GM21737 (cell line): ENCODE measurements around the gene TECTA.

ENCODE experiments used
- ATAC-seq: cut with Tn5 transposase; IDR thresholded peaks from one replicate; pipeline ENCODE4 v1.9.1; 2021; ENCODE audit warnings: mild to moderate bottlenecking, moderate library complexity; ENCODE audit not compliant: unreplicated experiment

TECTA gene

GRCh38 chr11:121129362-121130340 lies 28.6 kb downstream of the TECTA start:
- no peak for ATAC-seq

GRCh38 chr11:121131656-121132055 lies 30.6 kb downstream of the TECTA start:
- ATAC-seq = no peak

GRCh38 chr11:121132211-121132976 lies 31.4 kb downstream of the TECTA start:
- ATAC-seq = no peak

- ATAC-seq = no peak
Observed at GRCh38 chr11:121134741-121135312, 33.8 kb downstream of the TECTA start.

- no peak for ATAC-seq
Observed at GRCh38 chr11:121137005-121137404, 36.0 kb downstream of the TECTA start.

DNA sequence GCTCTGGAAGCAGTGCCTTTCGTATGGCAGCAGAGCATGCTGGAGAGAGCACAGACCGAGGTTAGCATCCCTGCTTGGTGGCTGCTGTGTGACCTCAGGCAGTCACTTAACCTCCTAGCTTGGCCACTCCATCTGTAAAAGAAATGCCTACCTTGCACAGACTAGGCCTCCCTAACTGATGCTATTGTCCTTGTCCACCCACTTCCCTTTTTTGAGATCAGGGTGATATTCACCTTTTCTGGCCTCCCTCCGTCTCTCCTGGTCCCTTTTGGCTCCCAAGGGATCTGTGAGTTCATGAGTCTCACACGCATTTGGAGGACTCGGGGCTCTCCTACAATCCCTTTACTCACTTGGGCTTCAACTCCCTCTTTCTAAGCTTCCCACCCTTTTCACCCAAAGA lies 37.2 kb downstream of the TECTA start:
- ATAC-seq = no peak

DNA sequence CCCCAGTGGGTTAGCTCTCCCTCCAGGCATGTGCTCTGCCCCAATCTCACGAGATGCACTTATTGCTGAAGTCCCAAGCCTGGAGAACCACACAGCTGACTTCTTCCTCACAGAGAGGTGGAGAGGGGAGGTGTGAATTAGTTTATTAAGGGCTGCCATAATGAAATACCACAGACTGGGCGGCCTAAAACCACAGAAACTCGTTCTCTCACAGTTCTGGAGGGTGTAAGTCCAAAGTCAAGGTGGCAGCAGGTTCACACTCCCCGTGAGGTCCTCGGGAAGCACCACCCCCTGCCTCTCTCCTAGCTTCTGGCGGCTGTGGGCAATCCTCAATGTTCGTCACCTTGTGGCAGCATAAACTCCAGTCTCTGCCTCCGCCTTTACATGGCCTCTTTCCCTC lies 39.3 kb downstream of the TECTA start:
- ATAC-seq = no peak

DNA sequence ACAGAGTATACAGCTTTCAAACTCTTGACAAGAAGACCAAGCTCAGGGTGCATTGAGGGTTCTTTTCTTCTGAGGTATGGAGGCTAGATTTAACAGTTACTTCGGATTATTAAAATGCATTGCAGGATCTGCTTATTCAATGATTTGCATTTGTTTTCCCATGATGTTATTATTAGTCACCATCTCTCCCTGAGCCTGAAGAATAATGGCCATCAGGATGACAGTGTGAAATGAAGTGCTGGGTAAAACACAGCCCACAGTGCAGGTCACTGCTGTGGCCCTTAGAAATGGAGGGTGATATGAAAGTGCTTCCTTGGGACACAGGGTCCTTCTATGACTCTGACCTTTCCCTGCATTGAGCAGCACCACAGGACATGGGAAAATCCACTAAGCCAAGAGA lies 40.0 kb downstream of the TECTA start:
- ATAC-seq = no peak

DNA sequence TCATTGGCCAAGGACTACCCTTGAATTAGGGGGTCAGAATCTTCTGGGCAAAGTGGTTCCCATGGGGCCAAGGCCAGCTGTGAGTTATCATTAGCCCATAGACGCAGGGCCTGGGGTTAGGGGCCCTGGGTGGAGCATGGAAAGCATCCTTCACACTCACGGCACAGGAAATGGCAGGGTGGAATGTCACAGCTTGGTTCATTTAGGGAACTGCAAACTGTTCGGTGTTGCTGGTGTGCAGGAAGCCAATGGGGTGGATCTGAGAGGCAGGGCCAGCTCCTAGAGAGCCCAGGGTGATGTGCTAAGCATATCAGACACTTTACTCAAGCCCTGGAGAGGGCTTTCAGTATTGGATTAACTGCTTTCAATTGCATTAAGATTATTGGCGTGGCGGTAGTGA lies 42.9 kb downstream of the TECTA start:
- no peak for ATAC-seq

DNA sequence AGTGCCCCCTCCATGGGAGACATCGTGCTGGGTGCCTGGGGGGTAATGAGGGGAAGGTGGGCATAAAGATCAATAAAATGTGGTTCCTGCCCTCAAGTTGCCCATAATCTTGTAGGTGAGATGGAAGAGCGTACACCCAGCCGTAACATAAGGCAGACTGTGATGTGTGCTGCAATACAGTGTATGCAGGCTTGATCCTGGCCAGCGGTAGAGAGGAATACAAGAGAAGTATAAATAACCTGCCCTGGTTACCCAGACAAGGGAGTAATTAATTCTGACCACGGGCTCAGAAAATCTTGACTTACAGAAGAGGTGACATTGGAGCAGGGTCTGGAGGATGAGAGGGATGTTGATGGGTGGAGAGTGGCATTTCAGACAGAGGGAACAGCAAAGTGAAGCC lies 43.7 kb downstream of the TECTA start:
- ATAC-seq = no peak

- no peak for ATAC-seq
Observed at GRCh38 chr11:121145826-121146225, 44.8 kb downstream of the TECTA start.

DNA sequence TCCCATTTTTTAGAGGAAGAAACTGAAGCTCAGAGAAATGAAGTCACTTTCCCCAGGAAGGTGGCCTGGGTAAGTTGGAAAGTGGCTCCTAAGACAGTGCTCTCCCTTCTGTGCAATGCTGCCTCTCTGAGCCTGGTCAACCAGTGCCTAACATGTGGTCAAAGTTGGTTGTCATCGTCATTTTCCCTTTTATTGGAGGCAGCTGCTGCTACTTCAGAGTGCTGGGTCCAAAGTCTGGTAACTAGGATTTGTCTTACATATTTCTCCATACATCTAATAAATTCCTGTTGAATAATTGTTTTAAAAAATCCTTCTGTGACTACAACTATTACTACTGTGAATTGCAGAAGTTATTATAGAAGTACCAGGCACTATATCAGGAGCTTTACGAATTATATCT lies 48.1 kb downstream of the TECTA start:
- no peak for ATAC-seq

DNA sequence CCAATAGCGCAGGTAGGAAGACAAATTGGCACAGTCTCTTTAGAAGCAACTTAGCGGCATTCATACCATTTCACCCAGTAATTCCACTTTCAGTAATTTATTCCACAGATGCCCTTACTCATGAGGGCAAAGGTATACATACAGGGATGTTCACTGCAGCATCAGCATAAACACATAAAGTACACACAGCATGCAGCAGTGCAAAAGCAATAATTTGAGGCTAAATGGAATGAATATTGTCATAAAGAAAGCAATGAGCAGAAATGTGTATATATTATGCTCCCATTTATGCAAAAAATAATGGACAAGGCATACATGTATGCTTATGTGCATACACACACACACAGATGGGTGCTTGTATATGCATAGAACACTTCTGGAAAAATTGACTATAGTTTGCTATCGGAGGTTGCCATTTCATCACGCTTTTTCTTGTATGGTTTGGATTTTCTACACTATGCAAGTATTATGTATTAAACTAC lies 50.2 kb downstream of the TECTA start:
- ATAC-seq = no peak

DNA sequence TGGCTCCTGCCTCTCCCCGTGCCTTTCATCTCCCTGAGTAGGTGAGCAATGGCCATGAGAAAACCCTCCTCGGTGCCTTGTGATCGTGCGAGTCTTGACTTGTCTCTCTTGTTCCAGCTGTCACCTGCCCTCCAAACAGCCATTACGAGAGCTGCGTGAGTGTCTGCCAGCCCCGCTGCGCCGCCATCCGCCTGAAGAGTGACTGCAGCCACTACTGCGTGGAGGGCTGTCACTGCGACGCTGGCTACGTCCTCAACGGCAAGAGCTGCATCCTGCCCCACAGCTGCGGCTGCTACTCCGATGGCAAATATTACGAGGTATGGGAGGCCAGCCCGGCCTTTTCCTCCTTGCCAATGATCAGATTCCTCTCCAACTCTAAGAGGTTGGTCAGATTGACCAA lies 51.7 kb downstream of the TECTA start:
- ATAC-seq = no peak

GRCh38 chr11:121153472-121153871 lies 52.4 kb downstream of the TECTA start:
- no peak for ATAC-seq

- no peak for ATAC-seq
Observed at GRCh38 chr11:121154486-121155314, 53.7 kb downstream of the TECTA start.

DNA sequence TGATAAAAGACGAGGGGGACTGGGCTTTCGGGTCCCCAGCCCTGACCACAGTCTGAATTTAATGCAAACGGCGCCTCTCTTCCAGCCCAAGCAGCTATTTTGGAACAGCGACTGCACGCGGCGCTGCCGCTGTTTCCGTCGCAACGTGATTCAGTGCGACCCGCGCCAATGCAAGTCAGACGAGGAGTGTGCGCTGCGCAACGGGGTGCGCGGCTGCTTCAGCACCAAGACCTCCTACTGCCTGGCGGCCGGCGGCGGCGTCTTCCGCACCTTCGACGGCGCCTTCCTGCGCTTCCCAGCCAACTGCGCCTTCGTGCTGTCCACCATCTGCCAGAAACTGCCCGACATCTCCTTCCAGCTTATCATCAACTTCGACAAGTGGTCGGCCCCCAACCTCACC lies 56.7 kb downstream of the TECTA start:
- no peak for ATAC-seq

GRCh38 chr11:121159741-121160140 lies 58.7 kb downstream of the TECTA start:
- no peak for ATAC-seq

GRCh38 chr11:121161349-121161917 lies 60.4 kb downstream of the TECTA start:
- no peak for ATAC-seq

- no peak for ATAC-seq
Observed at GRCh38 chr11:121163658-121164308, 62.7 kb downstream of the TECTA start.
